ENCODE results near the gene ZNF530. TPM values are rescaled to one million over a fixed set of nuclear protein-coding genes. Genes with fewer than 3 reads are reported as not detected.

Gene ZNF530
- total and polyA plus RNA-seq, 2 experiments from 2014 or later, result 3.3 to 11.2 TPM

GRCh38 chr19:57653689-57654088 lies 54.0 kb downstream of the ZNF530 start:
- Mint-ChIP-seq H3K4me3 (no peak overlapping the region), H3K27me3 (ENCODE audit: insufficient read depth, low read depth, poor library complexity) (peaks cover 7% of the 10 kb centered on the region), H3K9me3 (peaks cover 7% of the 10 kb centered on the region; the same call in 2 of the 3 replicates), H3K27ac (no peak overlapping the region), H3K36me3 (ENCODE audit: low read depth) (no peaks in the 10 kb centered on the region; the same call in 2 of the 3 replicates), H3K4me1 (peaks cover 6% of the 10 kb centered on the region)
- no peak for DNase-seq (ENCODE audit: low spot score)
- Histone ChIP-seq H3K9me2 (ENCODE audit: insufficient read depth) (peaks cover 16% of the 10 kb centered on the region), H3K4me1 (ENCODE audit: insufficient read depth) (no peaks in the 10 kb centered on the region; the same call in 1 of the 2 replicates), H3K36me3 (ENCODE audit: insufficient read depth) (no peaks in the 10 kb centered on the region), H3K27ac (ENCODE audit: low read depth) (no peak overlapping the region), H3K27me3 (ENCODE audit: insufficient read depth) (no peaks in the 10 kb centered on the region), H3K79me2 (replicated peaks; ENCODE audit: insufficient read depth) (no peaks in the 10 kb centered on the region), H2AFZ (no peak overlapping the region), H4K20me1 (replicated peaks; ENCODE audit: insufficient read depth) (no peaks in the 10 kb centered on the region), H3K4me3 (no peak overlapping the region), H3K4me2 (no peak overlapping the region), H3F3A (replicated peaks; ENCODE audit: low read depth) (no peaks in the 10 kb centered on the region)
- TF ChIP-seq ZNF331 (CRISPR knock-in tag; IDR thresholded peaks at IDR 0.05; ENCODE audit: low read depth), result peak; percentile 68
- TF ChIP-seq, protein P1, sequence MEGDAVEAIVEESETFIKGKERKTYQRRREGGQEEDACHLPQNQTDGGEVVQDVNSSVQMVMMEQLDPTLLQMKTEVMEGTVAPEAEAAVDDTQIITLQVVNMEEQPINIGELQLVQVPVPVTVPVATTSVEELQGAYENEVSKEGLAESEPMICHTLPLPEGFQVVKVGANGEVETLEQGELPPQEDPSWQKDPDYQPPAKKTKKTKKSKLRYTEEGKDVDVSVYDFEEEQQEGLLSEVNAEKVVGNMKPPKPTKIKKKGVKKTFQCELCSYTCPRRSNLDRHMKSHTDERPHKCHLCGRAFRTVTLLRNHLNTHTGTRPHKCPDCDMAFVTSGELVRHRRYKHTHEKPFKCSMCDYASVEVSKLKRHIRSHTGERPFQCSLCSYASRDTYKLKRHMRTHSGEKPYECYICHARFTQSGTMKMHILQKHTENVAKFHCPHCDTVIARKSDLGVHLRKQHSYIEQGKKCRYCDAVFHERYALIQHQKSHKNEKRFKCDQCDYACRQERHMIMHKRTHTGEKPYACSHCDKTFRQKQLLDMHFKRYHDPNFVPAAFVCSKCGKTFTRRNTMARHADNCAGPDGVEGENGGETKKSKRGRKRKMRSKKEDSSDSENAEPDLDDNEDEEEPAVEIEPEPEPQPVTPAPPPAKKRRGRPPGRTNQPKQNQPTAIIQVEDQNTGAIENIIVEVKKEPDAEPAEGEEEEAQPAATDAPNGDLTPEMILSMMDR (conservative IDR thresholded peaks at IDR 0.05; ENCODE audit: low read depth in 2 of 2), result no peak
- no peak for ATAC-seq

DNA sequence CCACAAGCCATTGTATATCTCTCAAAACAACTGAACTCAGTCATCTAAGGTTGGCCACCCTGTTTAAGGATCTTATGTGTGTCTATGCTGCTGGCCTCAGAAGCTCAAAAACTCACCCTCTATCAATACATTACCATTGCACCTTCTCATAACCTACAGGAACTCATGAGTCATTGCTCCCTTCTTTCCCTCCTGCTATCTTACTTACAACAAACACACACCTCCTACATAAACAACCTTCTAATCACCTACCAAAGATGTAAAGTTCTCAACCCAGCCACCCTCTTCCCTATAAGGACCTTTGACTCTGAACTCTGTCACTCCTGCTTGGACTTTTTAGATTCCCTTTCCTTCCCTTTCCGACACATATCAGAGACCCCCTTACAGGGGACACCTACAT lies 55.8 kb downstream of the ZNF530 start:
- H3K79me2 ChIP-seq (replicated peaks; ENCODE audit: insufficient read depth), result no peaks in the 10 kb centered on the region
- no peaks in the 10 kb centered on the region; the same call in 1 of the 2 replicates for H3K4me1 ChIP-seq (ENCODE audit: insufficient read depth)
- H2AFZ ChIP-seq, result no peak overlapping the region
- Mint-ChIP-seq H3K27me3 (ENCODE audit: insufficient read depth, low read depth, poor library complexity) (peaks cover 7% of the 10 kb centered on the region), H3K4me1 (peaks cover 6% of the 10 kb centered on the region), H3K36me3 (ENCODE audit: low read depth) (no peaks in the 10 kb centered on the region; the same call in 2 of the 3 replicates), H3K4me3 (no peak overlapping the region), H3K27ac (no peak overlapping the region), H3K9me3 (peaks cover 7% of the 10 kb centered on the region; the same call in 2 of the 3 replicates)
- H3K4me3 ChIP-seq, result no peak overlapping the region
- H3K27me3 ChIP-seq (ENCODE audit: insufficient read depth), result peaks cover 14% of the 10 kb centered on the region
- no peak for DNase-seq (ENCODE audit: low spot score)
- no peak overlapping the region for H3K27ac ChIP-seq (ENCODE audit: low read depth)
- no peaks in the 10 kb centered on the region for H3K36me3 ChIP-seq (ENCODE audit: insufficient read depth)
- TF ChIP-seq STAT1 (IDR thresholded peaks at IDR 0.05; ENCODE audit: unreplicated experiment), result no peak
- no peaks in the 10 kb centered on the region for H3F3A ChIP-seq (replicated peaks; ENCODE audit: low read depth)
- H3K9me2 ChIP-seq (ENCODE audit: insufficient read depth), result peaks cover 11% of the 10 kb centered on the region
- H3K4me2 ChIP-seq, result no peak overlapping the region
- H4K20me1 ChIP-seq (replicated peaks; ENCODE audit: insufficient read depth), result no peaks in the 10 kb centered on the region
- no peak for ATAC-seq

DNA sequence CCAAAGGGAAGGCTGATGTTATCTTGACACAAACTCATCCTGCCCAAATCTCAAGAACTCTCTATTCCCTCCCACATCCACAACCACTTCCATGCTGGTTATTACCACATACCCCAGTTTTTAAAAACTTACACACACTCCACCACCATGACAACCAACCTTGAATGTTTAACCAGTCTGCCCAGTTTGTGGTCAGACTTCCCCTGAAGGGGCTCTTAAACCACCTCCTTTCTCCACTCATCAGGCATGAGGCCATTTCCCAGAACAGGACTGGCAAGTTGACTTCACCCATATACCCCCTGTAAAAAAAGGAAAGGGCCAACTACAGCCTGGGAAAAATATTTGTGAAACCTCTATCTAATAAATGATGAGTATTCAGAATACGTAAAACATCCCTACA lies 56.7 kb downstream of the ZNF530 start:
- peaks cover 4% of the 10 kb centered on the region for H3K4me1 Mint-ChIP-seq
- no peaks in the 10 kb centered on the region for H3K4me1 ChIP-seq (ENCODE audit: insufficient read depth)
- peaks cover 23% of the 10 kb centered on the region for H3K27me3 ChIP-seq (ENCODE audit: insufficient read depth)
- H3K36me3 ChIP-seq (ENCODE audit: insufficient read depth), result no peaks in the 10 kb centered on the region
- H3K4me3 ChIP-seq, result no peak overlapping the region
- no peak overlapping the region for H3K27ac ChIP-seq (ENCODE audit: low read depth)
- H3K4me3 Mint-ChIP-seq, result no peak overlapping the region
- no peaks in the 10 kb centered on the region for H3K79me2 ChIP-seq (replicated peaks; ENCODE audit: insufficient read depth)
- no peaks in the 10 kb centered on the region for H4K20me1 ChIP-seq (replicated peaks; ENCODE audit: insufficient read depth)
- no peaks in the 10 kb centered on the region; the same call in 2 of the 3 replicates for H3K36me3 Mint-ChIP-seq (ENCODE audit: low read depth)
- DNase-seq (ENCODE audit: low spot score) (no peak), ATAC-seq (no peak)
- H3K27ac Mint-ChIP-seq, result no peak overlapping the region
- H3K9me3 Mint-ChIP-seq, result peaks cover 7% of the 10 kb centered on the region; the same call in 2 of the 3 replicates
- H3F3A ChIP-seq (replicated peaks; ENCODE audit: low read depth), result no peaks in the 10 kb centered on the region
- H3K9me2 ChIP-seq (ENCODE audit: insufficient read depth), result peaks cover 11% of the 10 kb centered on the region
- H3K4me2 ChIP-seq, result no peak overlapping the region
- H2AFZ ChIP-seq, result no peak overlapping the region
- H3K27me3 Mint-ChIP-seq (ENCODE audit: insufficient read depth, low read depth, poor library complexity), result peaks cover 7% of the 10 kb centered on the region
- TF ChIP-seq ETS1 (IDR thresholded peaks at IDR 0.05) (no peak), CREB1 (CRISPR knock-in tag; IDR thresholded peaks at IDR 0.05; ENCODE audit: low read depth) (no peak)
- TF ChIP-seq, protein P2, sequence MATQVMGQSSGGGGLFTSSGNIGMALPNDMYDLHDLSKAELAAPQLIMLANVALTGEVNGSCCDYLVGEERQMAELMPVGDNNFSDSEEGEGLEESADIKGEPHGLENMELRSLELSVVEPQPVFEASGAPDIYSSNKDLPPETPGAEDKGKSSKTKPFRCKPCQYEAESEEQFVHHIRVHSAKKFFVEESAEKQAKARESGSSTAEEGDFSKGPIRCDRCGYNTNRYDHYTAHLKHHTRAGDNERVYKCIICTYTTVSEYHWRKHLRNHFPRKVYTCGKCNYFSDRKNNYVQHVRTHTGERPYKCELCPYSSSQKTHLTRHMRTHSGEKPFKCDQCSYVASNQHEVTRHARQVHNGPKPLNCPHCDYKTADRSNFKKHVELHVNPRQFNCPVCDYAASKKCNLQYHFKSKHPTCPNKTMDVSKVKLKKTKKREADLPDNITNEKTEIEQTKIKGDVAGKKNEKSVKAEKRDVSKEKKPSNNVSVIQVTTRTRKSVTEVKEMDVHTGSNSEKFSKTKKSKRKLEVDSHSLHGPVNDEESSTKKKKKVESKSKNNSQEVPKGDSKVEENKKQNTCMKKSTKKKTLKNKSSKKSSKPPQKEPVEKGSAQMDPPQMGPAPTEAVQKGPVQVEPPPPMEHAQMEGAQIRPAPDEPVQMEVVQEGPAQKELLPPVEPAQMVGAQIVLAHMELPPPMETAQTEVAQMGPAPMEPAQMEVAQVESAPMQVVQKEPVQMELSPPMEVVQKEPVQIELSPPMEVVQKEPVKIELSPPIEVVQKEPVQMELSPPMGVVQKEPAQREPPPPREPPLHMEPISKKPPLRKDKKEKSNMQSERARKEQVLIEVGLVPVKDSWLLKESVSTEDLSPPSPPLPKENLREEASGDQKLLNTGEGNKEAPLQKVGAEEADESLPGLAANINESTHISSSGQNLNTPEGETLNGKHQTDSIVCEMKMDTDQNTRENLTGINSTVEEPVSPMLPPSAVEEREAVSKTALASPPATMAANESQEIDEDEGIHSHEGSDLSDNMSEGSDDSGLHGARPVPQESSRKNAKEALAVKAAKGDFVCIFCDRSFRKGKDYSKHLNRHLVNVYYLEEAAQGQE (IDR thresholded peaks at IDR 0.05; ENCODE audit: unreplicated experiment), result no peak

All from GM23338 (cell line).